GM06990 (cell line): ENCODE measurements around the gene GGACT.

Source experiments
- DNase-seq: peaks from one replicate; pipeline ENCODE4 v3.0.0-alpha.2; 2011; ENCODE audit not compliant: insufficient read length; ENCODE audit errors: extremely low read depth
- H3K27me3 ChIP-seq: replicated peaks from 2 replicates; pipeline ENCODE4 v1.6.0; 2011; ENCODE audit warnings: low read length; ENCODE audit not compliant: control insufficient read depth, insufficient read depth
- H3K36me3 ChIP-seq: 2 replicates; pipeline ENCODE4 v1.5.1; 2011; ENCODE audit warnings: low read length; ENCODE audit not compliant: control insufficient read depth, insufficient read depth
- H3K4me3 ChIP-seq: replicated peaks from 2 replicates; pipeline ENCODE4 v1.5.1; 2011; ENCODE audit warnings: low read depth, mild to moderate bottlenecking, control low read depth, low read length
- TF ChIP-seq, protein P1 (sequence below): IDR thresholded peaks from 2 replicates; pipeline ENCODE4 v1.5.1; 2011; ENCODE audit warnings: low read length, control low read depth, mild to moderate bottlenecking, inconsistent platforms; ENCODE audit not compliant: insufficient read depth, poor library complexity, severe bottlenecking

Gene GGACT

DNA sequence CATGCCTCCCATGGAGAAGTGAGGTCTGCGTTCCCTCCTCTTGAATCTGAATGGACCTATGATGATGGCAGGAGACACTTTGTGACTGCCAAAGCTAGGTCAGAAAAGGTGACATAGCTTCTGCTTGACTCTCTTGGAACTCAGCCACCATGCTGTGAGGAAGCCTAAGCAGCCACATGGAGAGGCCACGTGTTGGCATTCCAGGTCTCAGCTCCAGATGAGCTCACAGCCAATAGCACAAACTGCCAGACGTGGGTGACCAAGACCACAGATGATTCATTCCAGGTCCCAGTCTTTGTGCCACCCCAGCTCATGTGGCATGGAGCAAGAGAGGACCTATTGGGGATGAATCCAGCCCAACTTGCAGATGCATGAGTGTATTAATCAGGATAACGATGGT lies 8.7 kb upstream of the GGACT start:
- H3K36me3 ChIP-seq, result no peaks in the 10 kb centered on the region
- no peaks in the 10 kb centered on the region for H3K27me3 ChIP-seq
- TF ChIP-seq, protein P1, sequence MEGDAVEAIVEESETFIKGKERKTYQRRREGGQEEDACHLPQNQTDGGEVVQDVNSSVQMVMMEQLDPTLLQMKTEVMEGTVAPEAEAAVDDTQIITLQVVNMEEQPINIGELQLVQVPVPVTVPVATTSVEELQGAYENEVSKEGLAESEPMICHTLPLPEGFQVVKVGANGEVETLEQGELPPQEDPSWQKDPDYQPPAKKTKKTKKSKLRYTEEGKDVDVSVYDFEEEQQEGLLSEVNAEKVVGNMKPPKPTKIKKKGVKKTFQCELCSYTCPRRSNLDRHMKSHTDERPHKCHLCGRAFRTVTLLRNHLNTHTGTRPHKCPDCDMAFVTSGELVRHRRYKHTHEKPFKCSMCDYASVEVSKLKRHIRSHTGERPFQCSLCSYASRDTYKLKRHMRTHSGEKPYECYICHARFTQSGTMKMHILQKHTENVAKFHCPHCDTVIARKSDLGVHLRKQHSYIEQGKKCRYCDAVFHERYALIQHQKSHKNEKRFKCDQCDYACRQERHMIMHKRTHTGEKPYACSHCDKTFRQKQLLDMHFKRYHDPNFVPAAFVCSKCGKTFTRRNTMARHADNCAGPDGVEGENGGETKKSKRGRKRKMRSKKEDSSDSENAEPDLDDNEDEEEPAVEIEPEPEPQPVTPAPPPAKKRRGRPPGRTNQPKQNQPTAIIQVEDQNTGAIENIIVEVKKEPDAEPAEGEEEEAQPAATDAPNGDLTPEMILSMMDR, result no peak
- H3K4me3 ChIP-seq, result no peak overlapping the region
- DNase-seq, result no peak

DNA sequence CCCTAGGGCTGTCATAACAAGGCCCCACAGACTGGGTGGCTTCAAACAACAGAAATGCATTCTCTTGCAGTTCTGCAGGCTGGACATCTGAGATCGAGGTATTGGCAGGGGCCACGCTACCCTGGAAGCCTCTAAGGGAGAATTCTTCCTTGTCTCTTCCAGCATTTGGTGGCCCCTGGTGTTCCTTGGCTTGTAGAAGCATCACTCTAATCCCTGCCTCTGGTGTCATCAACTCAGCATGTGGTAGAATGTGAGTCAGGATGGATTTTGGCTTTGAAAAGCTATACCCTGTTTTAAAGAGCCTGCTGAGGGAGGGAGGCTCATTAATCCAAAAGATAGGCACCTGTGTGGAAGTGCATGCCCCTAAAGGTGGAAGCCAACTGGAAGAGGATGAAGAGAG lies 7.9 kb upstream of the GGACT start:
- DNase-seq, result no peak

DNA sequence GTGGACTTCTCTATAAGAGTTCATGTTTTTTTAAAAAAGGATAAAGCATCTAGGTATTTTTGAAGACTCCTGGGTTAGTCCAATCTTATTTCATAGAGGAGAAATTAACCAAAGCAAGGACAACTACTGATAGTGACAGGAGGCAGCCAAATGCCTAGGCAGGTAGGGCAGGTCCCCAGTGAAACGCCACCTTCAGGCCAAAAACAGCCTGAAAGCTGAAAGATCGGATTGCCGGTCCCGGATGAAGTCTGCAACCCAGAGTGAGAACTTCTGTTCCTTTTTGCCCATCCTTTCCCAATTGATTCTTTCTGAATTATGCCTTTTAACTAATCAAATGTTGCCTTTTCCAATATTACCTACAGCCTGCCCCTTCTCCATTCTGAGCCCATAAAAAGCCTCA lies 6.1 kb upstream of the GGACT start:
- no peaks in the 10 kb centered on the region for H3K36me3 ChIP-seq
- H3K4me3 ChIP-seq, result no peak overlapping the region
- TF ChIP-seq, protein P1, result peak; percentile 58
- DNase-seq, result no peak
- no peaks in the 10 kb centered on the region for H3K27me3 ChIP-seq

More for the DNA sequence above, 7.9 kb upstream of the GGACT start:
- TF ChIP-seq, protein P1, result no peak
- Histone ChIP-seq H3K36me3 (no peaks in the 10 kb centered on the region), H3K27me3 (no peaks in the 10 kb centered on the region), H3K4me3 (no peak overlapping the region)

DNA sequence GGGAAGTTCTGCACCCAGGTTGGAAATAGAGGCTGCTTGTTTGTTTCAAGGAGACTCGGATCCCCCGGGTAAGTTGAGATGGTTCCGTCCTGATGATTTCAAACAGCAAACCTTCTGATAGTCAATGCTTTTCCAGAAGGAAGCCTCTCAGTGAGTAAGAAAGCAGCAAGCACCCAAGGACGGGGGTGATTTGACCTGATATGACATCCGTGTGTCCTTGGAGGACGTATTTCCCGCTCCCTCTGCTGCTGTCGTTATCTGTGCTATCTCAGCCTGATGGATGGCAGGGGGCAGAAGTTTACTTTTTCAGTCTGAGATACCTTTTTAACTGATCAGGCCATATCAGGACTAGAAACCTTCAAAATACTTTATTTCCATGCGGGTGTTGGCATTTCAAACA lies 5.7 kb upstream of the GGACT start:
- Histone ChIP-seq H3K4me3 (no peak overlapping the region), H3K27me3 (no peaks in the 10 kb centered on the region), H3K36me3 (no peaks in the 10 kb centered on the region)
- TF ChIP-seq, protein P1, result no peak
- no peak for DNase-seq

DNA sequence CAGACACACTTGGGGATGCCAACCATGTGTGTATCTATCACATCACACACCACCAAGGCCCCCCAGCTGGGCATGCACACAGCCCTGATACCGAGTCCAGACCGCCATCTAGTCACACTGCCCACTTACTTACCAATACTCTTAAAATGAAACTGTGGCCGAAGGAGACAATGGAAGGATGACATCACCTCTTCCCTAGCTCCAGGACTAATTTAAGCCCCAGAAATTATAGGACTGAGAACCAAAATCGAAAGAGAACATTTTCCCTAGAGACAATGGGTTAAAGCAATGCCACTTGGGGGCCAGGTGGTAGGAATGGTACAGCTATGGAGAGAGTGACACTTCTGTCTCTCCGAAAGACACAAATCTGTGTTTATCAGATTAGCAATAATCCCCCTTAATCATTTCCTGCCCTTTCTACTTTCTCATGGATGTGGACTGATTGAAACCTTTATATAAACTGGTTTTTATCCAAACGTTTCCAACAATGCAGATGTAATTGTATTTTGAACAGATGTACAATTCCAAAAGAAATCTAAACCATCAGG lies 663 bp upstream of the GGACT start:
- DNase-seq, result no peak
- no peaks in the 10 kb centered on the region for H3K36me3 ChIP-seq
- no peaks in the 10 kb centered on the region for H3K27me3 ChIP-seq
- H3K4me3 ChIP-seq, result no peak overlapping the region
- TF ChIP-seq, protein P1, result no peak

DNA sequence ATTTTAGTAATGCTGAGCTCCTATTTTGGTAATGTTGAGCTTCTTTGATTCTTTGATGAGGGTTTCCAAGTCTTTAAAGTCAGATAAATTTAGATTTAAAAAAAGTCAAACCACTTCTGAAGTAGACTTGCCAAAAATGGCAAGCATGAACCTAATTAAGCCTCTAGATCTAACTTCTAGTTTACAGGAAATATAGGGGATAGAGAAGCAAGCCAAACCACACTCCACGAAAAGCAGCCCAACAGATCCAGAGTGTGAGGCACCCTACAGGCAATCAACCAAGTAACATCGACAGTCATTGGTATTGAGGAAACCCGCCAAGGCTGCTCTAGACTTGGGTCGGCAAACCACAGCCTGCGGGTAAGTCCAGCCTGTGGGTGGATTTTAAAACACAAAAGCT lies 3.7 kb downstream of the GGACT start:
- TF ChIP-seq, protein P1, result no peak
- Histone ChIP-seq H3K27me3 (no peaks in the 10 kb centered on the region), H3K4me3 (no peak overlapping the region), H3K36me3 (no peaks in the 10 kb centered on the region)
- no peak for DNase-seq
